Skin of body (tissue), 2 donors: ENCODE results near the gene NOC4L. TPM values are rescaled to one million over a fixed set of nuclear protein-coding genes. Genes with fewer than 3 reads are reported as not detected.

Experiments used
- DNase-seq: peaks from one replicate; lab custom pipeline; 2025; lab: John Stamatoyannopoulos, UW
- total RNA-seq: library from RNA; depleted of rRNA; stranded (reverse); fragments of >200 nt; gene quantifications from one replicate; pipeline ENCODE4 v1.2.3, GENCODE V29; 2014

The NOC4L gene
- total RNA-seq, 1 donor from 2014 or later: 5.4 TPM

- no peak for DNase-seq
Observed at GRCh38 chr12:132155771-132156572, 11.7 kb downstream of the NOC4L start.

GRCh38 chr12:132156573-132157325, 12.5 kb downstream of the NOC4L start:
- no peak for DNase-seq

- no peak for DNase-seq
Observed at GRCh38 chr12:132157733-132158409, 13.6 kb downstream of the NOC4L start.

GRCh38 chr12:132158677-132159554, 14.7 kb downstream of the NOC4L start:
- no peak for DNase-seq

- DNase-seq: no peak
Observed at GRCh38 chr12:132159555-132160003, 15.3 kb downstream of the NOC4L start.

- DNase-seq: no peak
Observed at GRCh38 chr12:132160016-132160415, 15.8 kb downstream of the NOC4L start.

- no peak for DNase-seq
Observed at GRCh38 chr12:132160601-132161035, 16.4 kb downstream of the NOC4L start.

GRCh38 chr12:132161036-132161781, 17.0 kb downstream of the NOC4L start:
- no peak for DNase-seq

GRCh38 chr12:132161796-132162507, 17.7 kb downstream of the NOC4L start:
- DNase-seq: no peak

- DNase-seq: peak; percentile 16
Observed at GRCh38 chr12:132162508-132163031, 18.3 kb downstream of the NOC4L start.

- no peak for DNase-seq
Observed at GRCh38 chr12:132163041-132163910, 19.0 kb downstream of the NOC4L start.

GRCh38 chr12:132163911-132164288, 19.6 kb downstream of the NOC4L start:
- DNase-seq: no peak

GRCh38 chr12:132164426-132164825, 20.2 kb downstream of the NOC4L start:
- DNase-seq: no peak

GRCh38 chr12:132165584-132165983, 21.3 kb downstream of the NOC4L start:
- DNase-seq: no peak

- DNase-seq: no peak
Observed at GRCh38 chr12:132166093-132166492, 21.8 kb downstream of the NOC4L start.

GRCh38 chr12:132166801-132167591, 22.7 kb downstream of the NOC4L start:
- no peak for DNase-seq

- DNase-seq: no peak
Observed at GRCh38 chr12:132167611-132168310, 23.5 kb downstream of the NOC4L start.
